ENCODE measurements around the gene KBTBD4.
"Not testable (repeated sequence)": the region's sequence is repeated elsewhere in the genome, so short reads cannot be mapped to it uniquely, and the experiment has no call there.

Gene KBTBD4

DNA sequence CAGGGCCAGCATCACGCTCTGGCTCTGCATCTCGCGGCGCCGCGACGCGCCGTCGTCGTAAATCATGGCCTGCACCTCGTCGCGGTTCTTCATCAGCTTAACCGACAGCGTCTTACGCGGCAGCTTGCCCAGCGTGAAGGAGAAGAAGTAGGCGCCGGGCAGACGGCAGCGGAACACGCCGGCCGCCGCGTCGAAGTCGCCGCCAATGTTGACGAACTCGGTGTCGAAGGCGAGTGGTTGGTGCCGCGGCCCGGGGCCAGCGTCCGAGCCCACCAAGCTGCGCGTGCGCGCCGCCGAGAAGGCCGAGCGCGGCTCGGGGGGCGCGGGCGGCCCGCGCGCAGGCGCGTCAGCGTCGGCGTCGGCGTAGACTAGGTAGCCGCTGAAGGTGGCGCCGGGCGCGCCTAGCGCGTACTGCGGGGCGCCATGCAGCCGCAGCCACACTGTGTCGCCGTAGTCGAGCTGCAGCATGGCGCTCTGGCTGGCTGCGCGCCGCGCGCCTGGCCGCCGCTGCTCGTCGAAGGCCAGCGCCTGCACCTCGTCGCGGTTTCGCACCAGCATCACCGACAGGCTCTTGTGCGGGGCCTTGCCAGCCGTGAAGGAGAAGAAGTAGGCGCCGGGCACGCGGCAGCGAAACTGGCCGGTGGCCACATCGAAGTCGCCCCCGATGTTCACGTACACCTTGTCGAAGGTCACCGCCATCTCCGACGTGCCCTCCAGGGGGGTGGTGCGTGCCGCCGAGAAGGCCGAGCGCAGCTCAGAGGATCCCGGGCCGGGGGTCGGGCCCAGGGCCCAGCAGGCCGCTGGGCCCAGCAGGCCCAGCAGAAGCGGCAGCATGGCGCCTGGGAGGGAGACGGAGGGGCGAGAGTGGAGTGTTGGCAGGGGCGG is 11.4 kb upstream of the KBTBD4 start:
- no peak for DNase-seq

DNA sequence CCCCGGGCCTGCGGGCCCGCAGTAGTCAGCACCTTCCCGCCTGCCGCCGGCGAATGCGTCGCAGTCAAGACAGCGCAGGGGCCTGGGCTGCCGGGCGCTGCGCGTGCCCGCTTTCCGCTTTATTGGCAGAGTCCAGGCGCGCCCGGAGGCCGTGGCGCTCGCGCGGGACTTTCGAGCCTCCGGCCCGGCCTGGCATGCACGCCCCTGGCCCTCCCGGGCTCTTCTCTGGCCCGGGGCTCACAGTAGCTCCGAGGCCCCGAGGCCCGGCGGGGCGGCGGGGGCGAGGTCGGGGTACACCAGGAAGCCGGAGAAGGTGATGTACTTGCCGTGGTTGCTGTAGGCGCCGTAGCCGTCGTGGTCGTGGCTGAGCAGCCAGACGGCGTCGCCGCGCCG is 10.8 kb upstream of the KBTBD4 start:
- no peak for DNase-seq

DNA sequence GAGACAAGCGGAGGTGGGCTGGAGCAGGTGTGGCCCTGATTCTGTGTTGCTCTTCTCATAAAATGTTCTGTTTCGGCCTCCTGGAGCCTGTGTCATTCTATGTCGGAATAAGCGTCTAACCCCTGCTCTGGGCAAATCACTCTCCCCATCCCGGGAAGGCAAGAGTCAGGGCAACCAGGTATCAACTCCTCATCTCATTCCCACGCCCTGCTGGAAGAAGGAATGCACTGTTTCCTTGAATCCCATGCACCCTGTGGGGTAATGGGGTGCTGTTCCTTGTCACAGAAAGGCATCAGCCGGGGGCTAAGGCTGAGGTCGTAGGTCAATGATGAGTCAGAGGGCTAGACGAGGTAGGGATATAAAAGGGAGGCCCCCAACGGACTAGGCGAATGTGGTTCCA is 10.3 kb upstream of the KBTBD4 start:
- no peak for DNase-seq

DNA sequence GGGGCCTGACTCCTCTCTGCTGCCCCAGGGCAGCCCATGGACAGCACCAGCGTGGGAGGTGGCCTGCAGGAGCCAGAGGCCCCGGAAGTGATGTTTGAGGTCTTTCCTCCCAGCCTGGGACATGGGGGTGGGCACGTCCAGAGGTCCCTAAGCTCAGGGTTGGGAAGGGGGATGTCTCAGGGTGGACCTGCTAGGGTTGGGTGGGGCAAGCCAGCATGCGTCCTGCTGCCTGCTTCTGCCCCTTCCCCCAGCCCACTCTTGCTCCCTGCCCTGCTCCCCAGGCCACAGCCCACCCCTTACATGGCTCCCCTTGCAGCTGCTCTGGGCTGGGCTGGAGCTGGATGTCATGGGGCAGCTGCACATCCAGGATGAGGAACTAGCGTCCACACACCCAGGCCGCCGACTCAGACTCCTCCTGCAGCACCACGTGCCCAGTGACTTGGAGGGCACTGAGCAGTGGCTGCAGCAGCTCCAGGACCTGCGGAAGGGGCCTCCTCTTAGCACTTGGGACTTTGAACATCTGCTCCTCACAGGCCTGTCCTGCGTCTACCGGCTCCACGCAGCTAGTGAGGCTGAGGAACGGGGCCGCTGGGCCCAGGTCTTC is 9.1 kb upstream of the KBTBD4 start:
- no peak for DNase-seq

DNA sequence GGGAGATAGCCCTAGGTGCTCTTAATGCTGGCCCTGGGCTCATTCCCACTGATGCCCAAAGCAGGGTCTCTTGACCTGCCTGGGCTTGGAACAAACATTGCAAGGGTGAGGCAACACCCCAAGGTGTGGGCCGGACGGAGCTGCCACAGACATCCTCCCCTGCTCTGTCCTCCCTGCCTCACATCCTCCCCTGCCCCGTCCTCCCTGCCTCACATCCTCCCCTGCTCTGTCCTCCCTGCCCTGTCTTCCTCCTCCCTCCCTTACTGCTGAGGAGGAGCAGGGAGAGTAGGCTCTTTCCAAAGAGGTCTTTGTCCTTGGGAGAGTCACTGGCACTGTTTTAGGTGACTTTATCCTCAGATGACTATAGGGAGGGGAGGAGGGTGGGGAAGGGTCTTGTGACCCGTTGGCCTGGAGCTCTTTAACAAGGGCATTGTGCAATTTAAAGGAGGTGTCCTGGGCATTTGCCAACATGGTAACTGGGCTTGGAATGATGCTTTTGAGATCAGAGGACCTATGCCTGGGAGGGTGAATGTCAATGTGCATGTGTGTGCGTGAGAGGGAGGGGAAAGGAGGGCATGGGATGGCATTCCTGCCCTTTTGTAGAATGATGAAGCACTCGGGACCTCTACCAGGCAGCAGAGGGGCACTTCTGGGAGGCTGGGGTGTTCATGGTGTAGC is 8.4 kb upstream of the KBTBD4 start:
- DNase-seq, result no peak

DNA sequence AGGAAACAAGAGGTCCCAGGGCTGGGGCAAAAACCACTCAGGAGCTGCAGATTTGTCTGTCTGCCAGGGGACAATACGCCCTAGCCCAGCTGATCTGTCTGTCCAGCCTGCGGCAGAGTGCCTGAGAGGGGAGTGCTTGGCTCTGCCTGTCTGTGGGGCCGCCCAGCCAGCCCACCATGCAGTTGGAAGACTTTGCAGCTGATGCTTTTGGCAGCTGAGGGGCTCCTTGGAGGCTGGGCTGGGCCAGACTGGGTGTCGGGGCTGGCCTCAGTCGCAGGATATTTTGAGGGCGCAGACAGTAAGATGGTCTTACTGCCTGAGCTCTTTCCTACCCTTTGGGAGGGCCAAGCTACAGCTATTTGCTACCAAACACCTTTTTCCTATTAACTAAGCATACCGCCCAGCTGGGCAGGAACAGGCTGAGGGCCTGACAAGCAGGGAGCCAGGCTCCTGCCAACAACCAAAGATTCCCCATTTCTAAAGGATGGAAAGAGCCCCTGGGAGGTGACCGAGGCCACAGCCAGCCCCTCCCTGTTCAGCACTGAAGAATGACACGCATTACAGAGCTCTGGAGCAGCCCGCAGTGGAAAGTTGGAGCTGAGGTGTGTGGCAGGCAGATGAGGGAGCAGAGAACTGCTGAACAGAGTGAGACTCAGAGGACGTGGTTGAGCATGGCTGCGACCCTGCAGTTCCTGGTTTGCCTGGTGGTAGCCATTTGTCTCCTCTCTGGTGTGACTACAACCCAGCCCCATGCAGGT is 7.5 kb upstream of the KBTBD4 start, which contains the start of gene FAM180B:
Gene FAM180B (plus strand): TSS at position 581 of the 758 bp plus-strand sequence. CDS start 91 bp downstream, at position 672.
- no peak for DNase-seq

DNA sequence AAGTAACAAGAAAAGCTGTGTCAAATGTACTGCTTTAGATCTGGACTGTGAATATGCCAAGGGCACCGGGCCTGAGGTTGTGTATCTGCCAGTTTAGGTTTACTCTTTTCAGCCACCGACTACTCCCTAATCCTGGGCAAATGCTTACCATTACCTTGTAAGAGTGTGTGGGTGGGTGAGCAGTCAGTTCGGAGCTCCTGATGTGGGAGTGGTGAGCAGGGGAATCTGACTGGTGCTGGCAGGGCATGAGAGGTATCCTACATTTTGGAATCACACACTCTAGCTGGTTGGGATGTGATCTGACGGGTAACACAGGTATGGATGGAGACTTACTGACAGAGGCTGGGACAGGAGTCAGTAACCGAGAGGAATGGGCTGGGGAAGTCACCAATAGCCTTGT is 5.1 kb upstream of the KBTBD4 start:
- DNase-seq, result no peak

DNA sequence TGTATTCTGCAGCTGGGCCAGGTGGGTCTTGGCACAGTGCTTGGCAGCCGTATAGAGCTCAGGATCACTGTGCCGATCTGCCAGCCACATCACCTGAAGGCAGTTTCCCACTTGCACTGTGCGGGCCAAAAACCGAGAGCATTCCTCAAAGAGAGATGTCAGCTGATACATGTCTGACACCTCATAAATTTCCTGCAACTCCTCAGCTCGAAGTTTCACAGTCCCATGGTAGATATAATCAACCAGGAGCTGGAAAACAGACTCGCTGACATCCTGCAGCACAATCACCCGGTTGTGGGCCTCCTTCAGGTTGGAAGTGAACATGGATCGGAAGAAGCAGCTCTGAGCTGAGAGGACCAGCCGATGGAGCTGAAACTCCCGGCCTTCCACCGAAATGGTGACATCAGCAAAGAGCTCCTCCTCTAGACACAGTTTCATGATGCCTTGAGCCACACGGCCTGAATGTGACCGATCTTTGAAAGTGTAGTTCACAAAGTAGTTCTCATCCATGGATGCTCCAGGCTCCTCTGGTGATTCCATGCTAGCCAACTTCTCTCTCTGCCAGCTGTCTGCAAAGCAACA is 1.2 kb downstream of the KBTBD4 start:
- no peak for DNase-seq

DNA sequence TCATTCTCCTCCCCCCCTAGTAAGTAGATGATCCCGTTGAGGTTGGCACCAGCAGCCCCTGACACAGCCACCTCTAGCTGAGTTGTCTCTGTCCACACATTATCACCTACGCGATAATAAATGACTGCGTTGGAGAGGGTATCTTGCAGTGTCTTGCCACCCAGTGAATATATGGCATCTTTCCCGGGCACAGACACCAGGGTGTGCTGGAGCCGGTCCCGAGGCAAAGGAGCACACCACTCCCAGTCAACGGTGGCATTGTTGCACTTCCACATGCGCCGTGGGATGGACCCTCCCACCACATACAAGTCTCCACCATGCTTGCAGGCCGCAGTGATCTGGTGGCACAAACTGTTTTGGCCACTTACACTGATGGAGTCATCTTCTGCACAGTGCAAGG is 5.4 kb downstream of the KBTBD4 start:
- no peak for DNase-seq

DNA sequence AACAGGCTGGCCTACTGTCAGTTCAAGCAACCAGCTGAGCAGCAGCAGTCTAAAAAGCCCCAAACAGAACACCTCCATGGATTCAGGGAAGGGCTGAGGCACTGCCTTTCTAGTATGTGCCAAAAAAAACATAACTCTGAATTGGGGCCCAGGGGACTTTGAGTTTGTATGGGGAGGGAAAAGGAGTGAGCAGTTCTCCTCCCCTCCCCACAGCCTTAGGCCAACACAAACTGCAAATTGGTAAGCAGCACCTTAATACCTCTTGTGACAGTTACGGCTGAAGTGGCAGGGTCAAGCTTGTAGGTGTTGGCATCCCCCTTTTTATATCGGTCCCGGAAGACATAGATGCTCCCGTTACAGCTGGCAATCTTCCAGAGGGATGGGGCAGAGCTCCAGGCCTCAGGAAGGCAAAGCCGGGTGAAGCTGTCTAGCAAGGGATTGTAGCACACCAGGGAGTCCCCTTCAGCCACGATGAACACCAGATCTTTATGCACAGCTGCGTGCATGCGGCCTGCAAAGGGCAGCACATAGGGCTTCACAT is 6.0 kb downstream of the KBTBD4 start:
- no peak for DNase-seq

DNA sequence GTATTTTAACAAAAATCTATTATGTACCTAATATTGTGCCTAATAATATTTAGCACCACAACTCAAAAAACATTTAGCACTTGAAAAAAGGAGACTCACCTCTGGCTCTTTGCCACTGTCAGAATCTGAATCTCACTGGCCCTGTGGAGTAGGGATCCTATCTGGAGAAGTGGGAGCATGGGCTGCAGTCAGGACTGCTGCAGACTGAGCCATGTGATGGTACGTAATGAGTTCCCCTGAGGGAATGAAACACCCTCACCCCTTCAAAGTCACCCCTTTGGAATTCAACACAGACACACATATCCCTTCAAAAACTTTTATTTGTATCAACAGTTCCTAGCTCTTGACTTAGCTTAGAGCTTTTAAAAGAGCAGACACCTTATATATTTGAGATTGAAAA is 6.9 kb downstream of the KBTBD4 start:
- no peak for DNase-seq

DNA sequence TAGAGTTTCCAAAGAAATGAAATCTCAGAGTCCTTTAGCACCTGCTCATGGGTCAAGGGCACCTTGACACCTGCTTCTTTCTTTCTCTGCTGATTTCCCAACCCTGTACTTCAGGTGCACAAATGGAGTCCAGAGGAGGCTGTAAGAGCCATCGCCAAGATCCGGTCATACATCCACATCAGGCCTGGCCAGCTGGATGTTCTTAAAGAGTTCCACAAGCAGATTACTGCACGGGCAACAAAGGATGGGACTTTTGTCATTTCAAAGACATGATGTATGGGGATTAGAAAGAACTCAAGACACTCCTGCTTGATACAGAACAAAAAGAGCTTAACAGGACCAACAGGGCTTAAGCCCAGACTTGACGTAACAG is 7.4 kb downstream of the KBTBD4 start:
- DNase-seq, result no peak

DNA sequence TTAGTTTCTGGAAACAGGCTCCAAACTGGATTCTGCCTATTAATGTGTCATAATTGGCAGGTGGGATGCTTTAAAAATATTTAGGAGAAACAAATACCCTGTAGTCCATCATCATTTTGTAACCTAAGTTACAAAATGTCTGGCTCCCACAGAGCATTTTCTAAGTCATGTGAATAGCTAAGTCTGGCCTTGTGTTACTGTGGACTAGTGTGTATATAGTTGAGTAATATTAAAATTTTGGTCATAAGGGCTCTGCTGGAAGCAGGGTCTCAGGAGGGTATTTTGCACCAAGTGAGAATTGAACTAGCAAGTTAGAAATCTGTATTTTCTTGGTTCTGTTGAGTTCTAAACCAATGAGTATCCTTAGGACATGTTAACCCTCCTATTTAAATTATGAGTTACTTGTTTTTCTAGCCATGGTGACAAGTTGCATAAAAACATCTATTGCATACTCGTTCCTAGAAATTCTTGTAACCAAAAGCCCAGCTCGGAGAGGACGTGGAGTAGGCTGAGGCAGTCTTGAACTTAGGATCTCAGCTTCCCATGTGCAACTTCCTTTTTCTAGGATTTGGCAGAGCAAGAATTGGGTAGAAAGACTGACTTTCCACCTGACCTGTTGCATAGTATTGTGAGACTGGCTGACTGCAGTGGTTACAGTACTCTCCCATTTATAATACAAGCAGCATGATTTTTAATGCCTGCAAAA is 8.0 kb downstream of the KBTBD4 start:
- no peak for DNase-seq

DNA sequence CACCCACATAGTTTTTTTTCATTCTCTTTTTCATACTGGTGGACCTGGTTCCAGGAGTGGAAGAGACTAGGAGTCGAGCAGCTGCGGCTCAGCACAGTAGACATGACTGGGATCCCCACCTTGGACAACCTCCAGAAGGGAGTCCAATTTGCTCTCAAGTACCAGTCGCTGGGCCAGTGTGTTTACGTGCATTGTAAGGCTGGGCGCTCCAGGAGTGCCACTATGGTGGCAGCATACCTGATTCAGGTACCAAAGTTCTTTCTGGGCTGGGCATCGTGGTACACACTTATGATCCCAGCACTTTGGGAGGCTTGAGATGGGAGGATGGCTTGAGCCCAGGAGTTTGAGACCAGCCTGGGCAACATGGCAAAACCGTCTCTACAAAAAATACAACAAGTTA is 9.1 kb downstream of the KBTBD4 start:
- no peak for DNase-seq

DNA sequence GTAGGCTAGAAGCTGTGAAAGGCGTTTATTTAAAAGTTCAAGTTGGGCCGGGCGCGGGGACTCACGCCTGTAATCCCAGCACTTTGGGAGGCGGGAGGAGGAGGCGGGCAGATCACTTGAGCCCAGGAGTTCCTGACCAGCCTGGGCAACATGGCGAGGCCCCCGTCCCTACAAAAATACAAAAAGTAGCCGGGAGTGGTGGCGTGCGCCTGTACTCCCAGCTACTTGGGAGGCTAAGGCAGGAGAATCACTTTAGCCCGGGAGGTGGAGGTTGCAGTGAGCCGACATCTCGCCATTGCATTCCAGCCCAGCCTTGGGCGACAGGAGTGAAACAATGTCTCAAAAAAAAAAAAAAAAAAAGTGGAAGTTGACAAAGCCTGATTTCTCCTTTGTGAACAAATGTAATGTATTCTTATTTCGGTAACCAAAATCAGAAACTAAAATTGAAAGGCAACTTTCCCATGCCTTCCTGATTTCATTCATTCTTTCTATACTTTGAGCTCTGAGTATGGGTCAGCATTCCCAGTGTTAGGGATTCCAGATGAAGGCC is 12.5 kb downstream of the KBTBD4 start:
- peak in 1 of 2 donors; percentile 17 for DNase-seq

DNA sequence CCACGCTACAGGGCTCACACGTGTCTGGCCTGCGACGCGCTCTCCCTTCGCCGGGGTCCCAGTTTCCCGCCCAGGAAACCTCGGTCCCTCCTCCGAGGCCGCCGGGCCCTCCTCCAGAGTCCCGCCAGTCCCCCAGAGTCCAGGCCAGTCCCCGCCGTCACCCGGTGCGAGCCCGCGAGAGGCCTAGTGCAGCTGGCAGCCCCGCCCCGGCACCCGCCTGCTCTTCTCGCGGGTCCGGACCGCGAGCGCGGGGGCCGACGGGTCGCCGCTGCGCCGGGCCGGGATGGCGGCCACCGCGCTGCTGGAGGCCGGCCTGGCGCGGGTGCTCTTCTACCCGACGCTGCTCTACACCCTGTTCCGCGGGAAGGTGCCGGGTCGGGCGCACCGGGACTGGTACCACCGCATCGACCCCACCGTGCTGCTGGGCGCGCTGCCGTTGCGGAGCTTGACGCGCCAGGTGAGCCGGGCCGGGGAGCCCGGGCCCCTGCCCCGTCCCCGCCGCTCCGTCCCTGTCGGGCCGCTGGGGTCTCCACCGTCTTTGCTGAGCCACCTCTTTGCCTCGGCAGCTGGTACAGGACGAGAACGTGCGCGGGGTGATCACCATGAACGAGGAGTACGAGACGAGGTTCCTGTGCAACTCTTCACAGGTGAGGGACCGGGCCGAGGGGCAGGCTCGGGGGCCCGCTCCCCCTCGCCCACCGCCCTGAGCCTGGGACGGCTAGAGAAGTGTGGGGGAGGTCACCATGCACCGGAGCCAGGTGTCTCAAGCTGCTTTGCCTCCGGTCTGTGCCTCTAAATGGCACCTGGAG is 13.2 kb downstream of the KBTBD4 start, which contains the start of gene PTPMT1:
Gene PTPMT1 (plus strand): TSS at position 260 of the 809 bp plus-strand sequence. CDS start 24 bp downstream, at position 284.
- peak; percentile 57 to 67 for DNase-seq

DNA sequence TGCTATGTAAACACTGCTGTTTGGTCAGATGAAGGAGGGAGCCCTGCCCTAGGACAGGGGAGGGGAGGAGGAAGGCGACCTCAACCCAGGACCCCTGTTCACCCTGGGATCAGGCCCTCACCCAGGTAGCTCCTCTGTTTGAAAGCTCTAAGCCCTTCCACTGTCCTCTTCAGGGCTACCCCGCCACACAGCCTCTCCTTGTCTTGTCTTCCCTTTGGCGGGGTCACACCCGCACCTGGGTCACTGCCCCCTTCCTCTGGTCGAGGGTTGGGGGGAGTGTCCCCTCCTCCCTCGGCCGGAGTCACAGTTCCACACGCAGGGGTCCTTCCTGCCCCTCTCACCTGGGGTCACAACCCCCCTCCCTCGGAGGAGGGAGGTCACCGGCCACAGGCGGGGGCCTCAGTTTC is 13.8 kb downstream of the KBTBD4 start:
- DNase-seq, result no peak

DNA sequence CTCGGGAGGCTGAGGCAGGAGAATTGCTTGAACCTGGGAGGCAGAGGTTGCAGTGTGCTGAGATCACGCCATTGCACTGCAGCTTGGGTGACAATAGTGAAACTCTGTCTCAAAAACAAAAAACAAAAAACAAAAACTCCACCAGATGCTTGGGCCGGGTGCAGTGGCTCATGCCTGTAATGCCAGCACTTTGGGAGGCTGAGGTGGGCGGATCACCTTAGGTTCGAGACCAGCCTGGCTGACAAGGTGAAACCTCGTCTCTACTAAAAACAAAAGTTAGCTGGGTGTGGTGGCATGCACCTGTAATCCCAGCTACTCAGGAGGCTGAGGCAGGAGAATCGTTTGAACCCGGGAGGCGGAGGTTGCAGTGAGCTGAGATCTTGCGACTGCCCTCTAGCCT is 14.4 kb downstream of the KBTBD4 start:
- DNase-seq, result not testable (repeated sequence)

DNA sequence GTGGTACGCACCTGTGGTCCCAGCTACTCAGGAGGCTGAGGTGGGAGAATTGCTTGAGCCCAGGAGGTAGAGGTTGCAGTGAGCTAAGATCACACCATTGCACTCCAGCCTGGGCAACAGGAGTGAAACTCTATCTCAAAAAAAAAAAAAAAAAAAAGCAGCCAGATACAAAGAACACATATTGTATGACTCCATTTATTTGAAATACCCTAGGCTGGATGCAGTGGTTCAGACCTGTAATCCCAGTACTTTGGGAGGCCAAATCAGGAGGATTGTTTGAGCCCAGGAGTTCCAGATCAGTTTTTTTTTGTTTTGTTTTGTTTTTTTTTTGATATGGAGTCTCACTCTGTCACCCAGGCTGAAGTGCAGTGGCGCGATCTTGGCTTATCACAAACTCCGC is 16.4 kb downstream of the KBTBD4 start:
- DNase-seq, result not testable (repeated sequence)

DNA sequence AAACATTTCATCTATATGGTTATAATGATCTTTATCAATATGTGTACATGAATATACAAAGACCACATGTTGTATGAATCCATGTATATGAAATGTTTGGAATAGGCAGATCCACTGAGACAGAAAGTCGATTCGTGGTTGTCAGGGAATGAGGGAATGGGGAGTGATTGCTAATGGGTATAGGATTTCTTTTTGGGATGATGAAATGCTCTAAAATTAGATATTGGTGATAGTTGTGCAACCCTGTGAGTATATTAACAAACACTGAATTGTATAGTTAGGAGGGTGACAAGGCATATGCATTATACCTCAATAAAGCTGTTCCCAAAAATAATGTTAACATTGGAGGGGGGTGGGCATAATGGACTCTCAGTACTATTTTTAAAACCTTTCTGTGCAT is 18.3 kb downstream of the KBTBD4 start:
- DNase-seq, result no peak
